ENCODE measurements around the gene SPN.
"Not testable (repeated sequence)": the region's sequence is repeated elsewhere in the genome, so short reads cannot be mapped to it uniquely, and the experiment has no call there.

The SPN gene, protein sequence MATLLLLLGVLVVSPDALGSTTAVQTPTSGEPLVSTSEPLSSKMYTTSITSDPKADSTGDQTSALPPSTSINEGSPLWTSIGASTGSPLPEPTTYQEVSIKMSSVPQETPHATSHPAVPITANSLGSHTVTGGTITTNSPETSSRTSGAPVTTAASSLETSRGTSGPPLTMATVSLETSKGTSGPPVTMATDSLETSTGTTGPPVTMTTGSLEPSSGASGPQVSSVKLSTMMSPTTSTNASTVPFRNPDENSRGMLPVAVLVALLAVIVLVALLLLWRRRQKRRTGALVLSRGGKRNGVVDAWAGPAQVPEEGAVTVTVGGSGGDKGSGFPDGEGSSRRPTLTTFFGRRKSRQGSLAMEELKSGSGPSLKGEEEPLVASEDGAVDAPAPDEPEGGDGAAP

DNA sequence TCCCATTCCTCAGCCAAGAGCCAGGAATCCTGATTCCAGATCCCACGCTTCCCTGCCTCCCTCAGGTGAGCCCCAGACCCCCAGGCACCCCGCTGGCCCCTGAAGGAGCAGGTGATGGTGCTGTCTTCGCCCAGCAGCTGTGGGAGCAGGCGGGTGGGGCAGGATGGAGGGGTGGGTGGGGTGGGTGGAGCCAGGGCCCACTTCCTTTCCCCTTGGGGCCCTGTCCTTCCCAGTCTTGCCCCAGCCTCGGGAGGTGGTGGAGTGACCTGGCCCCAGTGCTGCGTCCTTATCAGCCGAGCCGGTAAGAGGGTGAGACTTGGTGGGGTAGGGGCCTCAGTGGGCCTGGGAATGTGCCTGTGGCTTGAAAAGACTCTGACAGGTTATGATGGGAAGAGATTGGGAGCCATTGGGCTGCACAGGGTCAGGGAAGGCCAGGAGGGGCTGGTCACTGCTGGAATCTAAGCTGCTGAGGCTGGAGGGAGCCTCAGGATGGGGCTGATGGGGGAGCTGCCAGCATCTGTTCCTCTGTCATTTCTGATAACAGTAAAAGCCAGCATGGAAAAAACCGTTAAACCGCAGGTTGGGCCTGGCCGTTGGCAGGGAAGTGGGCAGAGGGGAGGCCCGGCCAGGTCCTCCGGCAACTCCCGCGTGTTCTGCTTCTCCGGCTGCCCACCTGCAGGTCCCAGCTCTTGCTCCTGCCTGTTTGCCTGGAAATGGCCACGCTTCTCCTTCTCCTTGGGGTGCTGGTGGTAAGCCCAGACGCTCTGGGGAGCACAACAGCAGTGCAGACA, at the start of gene SPN:
Gene SPN, plus strand, starts transcription at position 232 of the 791 bp plus-strand sequence. Its CDS starts 482 bp downstream, at position 714.
- DNase-seq: no peak

DNA sequence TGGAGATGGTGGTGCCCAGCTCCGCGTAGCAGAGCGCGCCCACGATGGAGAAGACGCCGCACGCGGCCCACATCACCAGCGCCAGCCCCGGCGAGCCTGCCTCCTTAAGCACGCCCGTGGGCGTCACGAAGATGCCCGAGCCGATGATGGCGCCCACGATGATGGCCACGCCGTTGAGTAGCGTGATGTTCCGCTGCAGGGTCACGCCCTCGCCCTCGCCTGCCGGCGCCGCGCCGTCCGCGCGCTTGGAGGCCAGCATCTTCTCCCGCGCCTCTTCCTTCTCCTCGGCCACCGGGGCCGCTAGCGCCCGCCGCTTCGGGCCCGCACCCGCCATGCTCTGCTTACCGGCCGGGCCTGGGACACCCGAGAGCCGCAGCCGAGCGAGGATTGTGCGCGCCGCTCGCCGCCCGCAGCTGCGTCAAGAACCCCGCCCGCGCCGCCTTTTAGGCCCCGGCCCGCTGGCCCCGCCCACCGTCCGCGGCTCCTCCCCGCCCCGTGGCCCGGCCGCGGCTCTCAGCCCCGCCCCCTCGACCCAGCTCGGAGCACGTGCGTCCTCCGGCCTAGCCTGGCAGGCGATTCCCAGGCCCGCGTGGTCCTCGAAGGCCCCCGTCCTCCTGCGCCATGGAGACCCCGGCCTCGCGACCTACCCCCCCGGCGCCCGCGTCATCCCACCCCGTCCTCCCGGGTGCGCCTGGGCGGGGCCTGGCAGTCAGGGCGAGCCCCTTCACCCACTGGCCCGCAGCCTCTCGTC, 49.6 kb upstream of the SPN start:
- peak; percentile 54 to 83 for DNase-seq

DNA sequence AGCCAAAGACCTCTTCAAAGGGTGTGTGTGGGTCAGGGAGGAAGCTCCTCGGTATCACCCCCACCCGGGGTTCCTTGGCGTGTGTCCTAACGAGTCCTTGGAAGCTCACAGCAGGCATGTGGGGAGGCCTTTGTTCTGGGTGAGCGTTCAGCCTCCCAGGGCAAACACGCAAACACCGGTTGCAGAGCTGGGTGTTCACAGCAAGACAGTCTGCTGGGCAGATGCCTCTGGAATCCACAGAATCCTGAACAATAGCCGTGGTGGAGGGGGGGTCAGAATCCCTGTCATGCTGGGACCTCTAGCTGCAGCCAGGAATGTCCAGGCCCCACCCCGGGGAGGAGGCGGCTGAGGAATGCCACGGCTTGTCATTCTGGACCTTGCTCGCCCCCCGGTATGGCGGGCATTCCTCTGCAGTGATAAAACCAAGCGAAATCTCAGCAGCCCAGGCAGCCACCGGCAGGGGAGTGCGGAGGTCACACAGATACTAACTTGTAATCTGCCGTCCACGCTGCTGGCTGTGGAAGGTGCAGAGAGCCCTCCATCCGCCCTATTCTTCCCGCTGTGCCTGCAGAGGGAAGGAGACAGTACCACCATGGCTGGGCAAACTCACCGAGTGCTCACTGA, 48.2 kb upstream of the SPN start:
- not testable (repeated sequence) for DNase-seq

DNA sequence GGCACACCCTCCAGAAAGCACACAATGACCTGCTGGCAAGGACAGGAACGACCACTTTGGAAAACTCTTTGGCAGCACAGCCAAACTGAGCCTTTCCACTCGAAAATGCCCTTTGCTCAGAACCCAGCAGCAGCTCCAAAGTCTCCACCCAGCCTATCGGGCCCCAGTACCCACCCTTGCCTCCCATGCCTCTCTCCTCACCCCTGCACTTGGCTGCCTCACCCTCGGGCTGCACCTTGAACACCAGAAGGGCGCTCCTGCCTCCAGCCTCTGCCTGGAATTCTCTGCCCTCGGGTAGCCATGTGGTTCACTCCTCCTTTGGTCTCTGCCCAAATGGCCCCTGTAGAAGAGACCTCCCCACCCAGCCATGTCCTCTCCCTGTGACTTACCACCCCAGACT, 46.9 kb upstream of the SPN start:
- not testable (repeated sequence) for DNase-seq

DNA sequence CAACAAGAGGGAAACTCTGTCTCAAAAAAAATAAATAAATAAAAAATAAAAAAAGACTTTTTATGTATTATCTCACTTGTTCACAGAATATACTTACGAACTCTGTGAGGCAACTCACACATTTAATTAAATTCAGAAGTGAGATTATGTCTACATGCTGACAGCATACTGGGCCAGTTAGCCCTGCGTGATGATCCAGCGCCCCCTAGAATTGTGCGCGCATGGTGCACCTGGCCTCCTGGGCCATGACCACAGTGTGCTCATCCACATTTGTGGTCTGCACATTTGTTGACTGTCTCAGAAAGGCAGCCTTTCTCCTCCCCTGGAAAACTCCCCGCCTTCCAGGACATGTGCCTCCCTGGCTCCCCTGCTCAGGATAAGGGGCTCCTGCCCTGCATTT, 42.5 kb upstream of the SPN start:
- not testable (repeated sequence) for DNase-seq

DNA sequence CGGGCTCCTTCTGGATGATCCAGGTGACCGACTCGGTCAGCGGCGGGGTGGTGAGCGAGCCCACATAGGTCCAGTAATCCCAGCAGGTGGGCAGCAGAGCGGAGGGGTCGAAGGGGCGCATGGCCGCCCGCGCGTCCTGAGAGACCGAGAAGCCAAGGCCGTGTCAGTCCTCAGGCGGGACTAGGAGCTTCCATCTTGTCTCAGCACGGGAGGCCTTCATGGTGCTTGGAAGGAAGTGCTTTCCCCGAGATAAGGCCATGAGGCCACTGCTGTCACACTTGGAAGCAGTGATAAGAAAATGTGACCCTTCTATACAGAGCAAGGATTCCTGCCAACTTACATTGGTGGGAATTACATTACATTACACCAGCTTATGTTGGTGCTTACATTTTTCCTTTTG, 40.3 kb upstream of the SPN start:
- DNase-seq: not testable (repeated sequence)

DNA sequence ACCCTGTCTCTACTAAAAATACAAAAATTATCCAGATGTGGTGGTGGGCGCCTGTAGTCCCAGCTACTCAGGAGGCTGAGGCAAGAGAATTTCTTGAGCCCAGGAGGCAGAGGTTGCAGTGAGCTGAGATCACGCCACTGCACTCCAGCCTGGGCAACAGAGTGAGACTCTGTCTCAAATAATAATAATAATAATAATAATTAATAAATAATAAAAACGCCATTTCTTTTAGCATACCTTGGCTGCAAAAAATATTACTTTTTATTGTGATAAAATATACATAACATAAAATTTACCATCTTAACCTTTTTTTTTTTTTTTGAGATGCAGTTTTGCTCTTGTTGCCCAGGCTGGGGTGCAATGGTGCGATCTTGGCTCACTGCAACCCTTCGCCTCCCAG, 39.8 kb upstream of the SPN start:
- DNase-seq: not testable (repeated sequence)

DNA sequence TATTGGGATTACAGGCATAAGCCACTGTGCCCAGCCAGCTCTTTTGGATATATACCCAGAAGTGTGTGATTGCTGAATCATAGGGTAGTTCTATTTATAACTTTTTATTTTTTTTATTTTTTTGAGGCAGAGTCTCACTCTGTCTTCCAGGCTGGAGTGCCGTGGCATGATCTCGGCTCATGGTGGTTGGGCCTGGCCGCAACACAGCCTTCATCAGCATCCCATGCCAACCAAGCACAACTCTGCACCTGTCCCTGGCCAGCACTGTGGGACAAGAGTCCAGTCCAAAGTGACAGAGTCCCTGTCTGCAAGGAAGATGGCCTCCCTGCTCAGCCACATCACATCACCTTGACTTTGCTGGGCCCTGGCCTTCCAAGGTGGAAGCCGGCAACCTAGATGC, 37.9 kb upstream of the SPN start:
- DNase-seq: not testable (repeated sequence)

DNA sequence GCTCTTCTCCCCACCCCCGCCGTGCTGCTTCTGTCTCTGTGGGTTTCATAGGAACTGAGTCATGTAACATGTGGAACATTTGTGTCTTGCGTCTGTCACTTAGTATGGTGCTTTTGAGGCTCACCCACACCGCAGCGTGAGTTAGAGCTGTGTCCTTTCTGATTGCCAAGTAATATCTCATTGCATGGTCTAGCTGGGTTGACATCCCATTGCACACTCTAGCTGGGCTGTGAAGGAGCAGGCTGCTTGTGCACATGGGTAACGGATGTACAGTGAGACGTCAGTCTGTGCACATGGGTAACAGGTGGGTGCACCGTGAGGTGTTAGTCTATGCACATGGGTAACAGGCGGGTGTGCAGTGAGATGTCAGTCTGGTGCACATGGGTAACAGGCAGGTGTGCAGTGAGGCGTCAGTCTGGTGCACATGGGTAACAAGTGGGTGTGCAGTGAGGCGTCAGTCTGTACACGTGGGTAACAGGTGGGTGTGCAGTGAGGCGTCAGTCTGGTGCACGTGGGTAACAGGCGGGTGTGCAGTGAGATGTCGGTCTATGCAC, 36.2 kb upstream of the SPN start:
- DNase-seq: not testable (repeated sequence)

DNA sequence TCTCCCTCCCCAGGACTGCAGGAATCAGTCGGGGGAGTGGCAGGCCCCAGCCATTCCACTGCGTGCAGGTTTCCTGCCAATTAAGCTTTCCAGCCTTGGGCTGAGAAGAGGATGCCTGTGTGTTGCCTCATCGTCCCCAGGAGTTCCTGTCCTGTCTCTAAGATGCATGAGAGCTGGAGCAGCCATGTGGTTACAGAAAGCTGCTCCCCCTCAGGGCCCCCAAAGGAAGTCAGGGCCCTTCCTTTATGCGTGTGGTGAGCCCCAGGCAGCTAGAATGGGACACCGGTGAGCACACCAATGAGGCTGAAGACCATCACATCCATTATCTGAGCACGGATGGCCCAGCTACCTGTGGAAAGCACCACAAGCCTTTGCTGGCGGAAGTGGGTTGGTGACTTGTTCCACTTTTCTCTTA, 35.4 kb upstream of the SPN start:
- not testable (repeated sequence) for DNase-seq

DNA sequence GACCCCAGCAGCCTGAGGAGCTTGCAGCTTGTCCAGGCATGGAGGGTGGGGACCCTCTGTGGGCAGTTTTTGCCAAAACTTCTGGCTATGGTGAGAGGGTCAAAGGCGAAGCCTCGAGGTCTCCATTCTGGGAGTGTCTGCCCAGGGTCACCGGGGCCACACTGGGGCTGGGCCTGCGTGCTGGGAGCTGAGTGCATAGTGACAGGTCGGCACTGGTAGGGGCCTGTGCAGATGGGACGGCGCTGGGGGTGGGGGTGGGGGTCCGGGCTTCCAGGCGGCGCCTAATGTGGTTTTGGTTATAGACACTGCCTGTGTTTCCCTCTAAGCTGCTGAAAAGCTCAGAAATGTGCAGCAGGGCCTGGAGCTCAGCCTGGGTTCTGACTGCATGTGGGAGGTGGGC, 34.3 kb upstream of the SPN start:
- not testable (repeated sequence) for DNase-seq

DNA sequence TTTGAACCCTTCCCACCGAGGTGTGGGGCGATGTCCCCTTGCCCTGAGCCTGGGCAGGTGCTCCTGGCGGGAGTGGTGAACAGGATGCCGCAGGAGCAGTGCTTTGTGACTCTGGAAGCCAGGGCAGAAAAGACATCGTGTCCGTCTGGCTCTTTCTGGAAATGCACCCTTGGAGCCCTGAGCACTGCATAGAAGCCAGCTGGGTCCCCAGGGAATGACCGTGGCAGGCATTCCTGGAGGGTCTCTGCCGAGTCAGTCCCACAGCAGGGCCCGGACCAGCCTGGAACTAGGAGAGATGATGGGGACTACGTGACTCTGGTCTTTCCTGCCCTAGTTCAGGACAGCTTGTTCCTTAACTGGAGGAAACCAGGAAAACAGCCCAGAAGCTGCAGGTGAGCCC, 33.7 kb upstream of the SPN start:
- not testable (repeated sequence) for DNase-seq

DNA sequence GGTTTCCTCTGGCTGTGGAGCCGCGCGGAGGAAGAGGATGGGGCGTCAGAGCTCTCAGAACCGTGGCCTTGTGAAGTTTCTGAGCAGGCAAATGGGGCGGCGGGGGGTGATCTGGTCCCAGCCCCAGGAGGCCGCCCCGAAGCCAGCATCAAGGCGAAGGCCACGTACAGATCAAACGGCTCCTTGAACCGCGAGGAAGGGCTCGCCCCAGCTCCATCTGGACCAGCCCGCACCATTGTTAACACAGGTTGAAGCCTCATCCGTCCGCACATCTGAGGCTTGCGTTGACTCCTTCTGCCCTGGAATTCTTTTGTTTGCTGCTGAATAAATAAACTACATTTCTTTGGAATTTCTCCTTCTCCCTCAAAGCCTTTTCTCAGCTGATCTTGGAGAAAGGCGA, 31.4 kb upstream of the SPN start:
- DNase-seq: not testable (repeated sequence)

DNA sequence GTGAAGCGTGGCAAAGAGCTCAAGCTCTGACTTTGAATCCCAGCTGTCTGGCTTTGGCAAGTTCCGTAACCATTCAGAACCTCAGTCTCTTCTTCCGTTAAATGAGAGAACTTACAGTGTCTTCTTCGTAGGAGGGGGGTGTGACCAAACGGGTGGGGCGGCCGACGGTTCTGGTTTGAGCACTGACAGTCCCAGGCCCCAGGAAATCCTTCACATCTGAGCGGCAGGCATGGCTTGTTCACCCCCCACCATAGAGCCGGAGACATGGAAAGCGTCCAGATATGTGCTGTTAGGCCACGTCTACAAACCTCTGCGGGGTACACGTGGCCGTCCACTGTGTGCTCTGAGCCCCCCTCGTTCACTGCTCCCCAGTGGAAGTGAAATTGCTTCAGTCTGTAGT, 27.1 kb upstream of the SPN start:
- DNase-seq: not testable (repeated sequence)

DNA sequence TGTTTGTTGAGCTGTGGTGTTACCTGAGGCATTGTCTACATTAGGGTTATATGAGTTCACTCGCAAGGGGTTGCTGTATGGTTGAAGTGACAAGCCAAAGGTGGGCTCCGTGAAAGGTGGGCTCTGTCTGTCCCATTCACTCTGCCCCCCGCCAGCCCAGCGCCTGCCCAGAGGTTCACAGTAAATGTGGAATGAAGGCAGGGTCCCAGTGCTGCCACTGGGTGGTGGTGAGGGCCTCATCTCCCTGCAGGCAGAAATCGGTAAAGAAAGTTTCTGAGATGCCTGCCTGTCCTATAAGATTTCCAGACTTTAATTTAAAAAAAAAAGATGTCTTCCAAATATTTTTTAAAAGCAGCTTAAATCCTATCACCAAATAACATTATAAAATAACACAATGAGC, 26.7 kb upstream of the SPN start:
- not testable (repeated sequence) for DNase-seq

DNA sequence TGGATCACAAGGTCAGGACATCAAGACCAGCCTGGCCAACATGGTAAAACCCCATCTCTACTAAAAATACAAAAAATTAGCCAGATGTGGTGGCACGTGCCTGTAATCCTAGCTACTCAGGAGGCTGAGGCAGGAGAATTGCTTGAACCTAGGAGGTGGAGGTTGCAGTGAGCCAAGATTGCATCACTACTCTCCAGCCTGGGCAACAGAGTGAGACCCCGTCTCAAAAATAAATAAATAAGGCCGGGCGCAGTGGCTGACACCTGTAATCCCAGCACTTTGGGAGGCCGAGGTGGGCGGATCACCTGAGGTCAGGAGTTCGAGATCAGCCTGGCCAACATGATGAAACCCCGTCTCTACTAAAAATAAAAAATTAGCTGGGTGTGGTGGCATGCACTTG, 24.3 kb upstream of the SPN start:
- DNase-seq: not testable (repeated sequence)

DNA sequence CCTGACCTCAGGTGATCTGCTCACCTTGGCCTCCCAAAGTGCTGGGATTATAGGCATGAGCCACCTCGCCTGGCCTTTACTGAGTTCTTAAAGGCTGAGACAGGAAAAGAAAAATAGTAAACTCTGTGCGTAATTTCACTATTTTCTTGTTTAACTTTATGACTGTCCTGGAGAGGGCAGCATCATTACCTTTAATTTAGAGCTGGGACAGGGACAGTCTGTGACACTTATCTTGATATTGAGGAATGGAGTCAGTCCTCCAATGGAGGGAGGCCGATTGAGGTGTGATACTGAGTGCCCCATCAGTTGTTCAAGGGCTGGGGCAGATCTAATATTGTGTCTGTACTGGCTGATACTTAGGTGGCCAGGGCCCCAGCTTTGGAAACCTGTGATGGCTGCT, 21.5 kb upstream of the SPN start:
- no peak for DNase-seq

DNA sequence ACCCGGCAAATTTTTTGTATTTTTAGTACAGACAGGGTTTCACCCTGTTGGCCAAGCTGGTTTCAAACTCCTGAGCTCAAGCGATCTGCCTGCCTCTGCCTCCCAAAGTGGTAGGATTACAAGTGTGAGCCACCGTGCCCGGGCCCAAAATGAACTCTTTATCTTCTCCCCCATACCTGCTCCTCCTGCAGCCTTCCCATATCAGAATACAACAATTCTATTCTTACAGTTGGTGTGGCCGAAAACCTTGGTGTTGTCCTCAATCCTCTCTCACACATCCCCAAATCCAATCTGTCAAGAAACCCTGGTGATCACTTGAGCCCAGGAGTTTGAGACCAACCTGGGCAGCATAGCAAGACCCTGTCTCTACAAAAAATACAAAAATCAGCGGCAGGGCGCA, 19.5 kb upstream of the SPN start:
- no peak for DNase-seq

DNA sequence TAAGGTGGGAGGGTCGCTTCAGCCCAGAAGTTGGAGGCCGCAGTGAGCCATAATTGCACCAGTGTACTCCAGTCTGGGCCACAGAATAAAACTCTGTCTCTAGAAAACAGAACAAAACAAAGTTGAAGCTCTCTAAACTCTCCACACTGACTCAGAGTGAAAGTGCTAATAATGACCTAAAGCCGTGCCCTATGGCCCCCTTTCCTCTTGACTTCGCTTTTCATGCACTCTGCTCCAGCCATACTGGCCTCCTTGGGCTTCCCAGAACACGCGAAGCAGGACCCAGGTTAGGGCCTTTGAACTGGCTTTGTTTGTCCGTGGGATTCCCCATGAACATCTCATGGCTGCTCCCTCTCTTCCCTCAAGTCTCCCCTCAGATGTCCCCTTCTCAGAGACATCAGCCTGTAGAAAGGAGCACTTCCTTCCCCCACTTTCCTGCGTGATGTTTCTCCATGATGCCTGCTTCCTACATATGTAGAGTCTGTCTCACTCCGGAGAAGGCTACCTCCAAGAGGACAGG, 18.6 kb upstream of the SPN start:
- no peak for DNase-seq

DNA sequence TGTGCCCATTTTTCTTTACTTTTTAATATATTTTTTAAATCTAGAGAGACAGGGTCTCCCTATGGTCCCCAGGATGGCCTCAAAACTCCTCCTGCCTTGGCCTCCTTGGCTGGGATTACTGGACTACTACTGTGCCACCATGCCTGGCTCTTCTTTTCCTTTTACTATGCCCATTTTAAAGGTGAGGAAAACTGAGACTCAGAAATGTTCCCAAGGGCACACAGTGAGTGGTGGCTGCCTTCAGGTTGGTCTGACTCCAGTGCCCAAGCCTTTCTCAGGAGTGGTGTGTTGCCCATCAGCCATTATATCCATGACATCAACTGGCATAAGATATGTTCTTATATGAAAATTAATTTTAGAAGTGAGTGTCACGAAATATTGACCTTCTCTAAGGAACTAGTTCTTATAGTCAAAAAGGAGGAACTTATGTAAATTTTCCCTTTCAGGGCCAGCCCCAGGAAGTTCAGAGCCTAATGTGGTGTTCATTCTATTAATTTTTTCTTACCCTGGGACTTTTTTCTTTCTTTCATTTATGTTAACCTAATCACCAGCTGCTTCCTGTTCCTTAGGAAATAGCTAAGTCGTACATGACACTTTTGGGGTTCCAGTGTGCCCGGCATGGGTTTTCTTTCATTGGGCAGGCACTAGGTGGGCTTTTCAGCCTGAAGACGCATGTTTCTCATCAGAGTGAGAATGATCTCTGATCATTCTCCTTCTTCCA, 17.9 kb upstream of the SPN start:
- no peak for DNase-seq

DNA sequence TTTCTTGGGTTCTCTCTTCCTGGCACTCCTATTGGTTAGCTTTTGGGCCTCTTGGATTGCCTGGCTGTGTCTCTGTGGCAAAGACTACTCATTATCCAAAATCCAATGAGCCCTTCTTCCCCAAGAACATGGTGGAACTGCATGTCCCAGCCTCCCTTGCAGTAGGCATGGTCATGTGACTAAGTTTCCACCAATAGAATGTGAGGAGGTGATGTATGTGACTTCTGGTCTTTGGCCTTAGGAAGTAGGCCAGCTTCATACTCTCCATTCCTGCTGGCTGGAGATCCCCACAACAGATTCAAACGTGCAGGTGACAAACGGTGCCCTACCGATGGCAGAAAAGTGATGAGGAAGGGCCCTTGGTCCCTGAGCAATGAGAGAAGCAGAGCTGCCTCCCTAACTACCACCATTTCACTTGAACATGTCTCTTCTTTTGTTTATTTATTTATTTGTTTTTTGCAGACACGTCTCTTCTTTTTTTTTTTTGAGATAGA, 17.3 kb upstream of the SPN start:
- DNase-seq: peak in 1 of 2 experiments; percentile 2

Data from NCI-H446 (cell line).